ENCODE data around the gene SLC17A2.
"Not testable (repeated sequence)": the region's sequence is repeated elsewhere in the genome, so short reads cannot be mapped to it uniquely, and the experiment has no call there.

SLC17A2 gene

GRCh38 chr6:25951296-25952032 is 21.0 kb upstream of the SLC17A2 start:
- DNase-seq: no peak

- no peak for DNase-seq
These were observed 19.8 kb upstream of the SLC17A2 start for GRCh38 chr6:25950297-25950696.

GRCh38 chr6:25949695-25950094 is 19.2 kb upstream of the SLC17A2 start:
- no peak for DNase-seq

- not testable (repeated sequence) for DNase-seq
These were observed 17.0 kb upstream of the SLC17A2 start for GRCh38 chr6:25947492-25947891.

- no peak for DNase-seq
These were observed 16.1 kb upstream of the SLC17A2 start for GRCh38 chr6:25946631-25947030.

GRCh38 chr6:25945738-25946137 is 15.2 kb upstream of the SLC17A2 start:
- not testable (repeated sequence) for DNase-seq

- no peak for DNase-seq
These were observed 14.4 kb upstream of the SLC17A2 start for GRCh38 chr6:25944688-25945574.

- DNase-seq: no peak
These were observed 13.4 kb upstream of the SLC17A2 start for GRCh38 chr6:25943887-25944286.

GRCh38 chr6:25942561-25943147 is 12.2 kb upstream of the SLC17A2 start:
- peak; percentile 28 for DNase-seq

- no peak for DNase-seq
These were observed 9.1 kb upstream of the SLC17A2 start for GRCh38 chr6:25939593-25939992.

- no peak for DNase-seq
These were observed 5.5 kb upstream of the SLC17A2 start for GRCh38 chr6:25935953-25936352.

GRCh38 chr6:25934735-25935313 is 4.3 kb upstream of the SLC17A2 start:
- DNase-seq: no peak

GRCh38 chr6:25934156-25934555 is 3.7 kb upstream of the SLC17A2 start:
- no peak for DNase-seq

GRCh38 chr6:25931411-25931709 is 869 bp upstream of the SLC17A2 start:
- DNase-seq: no peak

GRCh38 chr6:25929785-25930184 is 706 bp downstream of the SLC17A2 start:
- DNase-seq: not testable (repeated sequence)

GRCh38 chr6:25928562-25929324 is 1.7 kb downstream of the SLC17A2 start:
- DNase-seq: no peak

- no peak for DNase-seq
These were observed 2.7 kb downstream of the SLC17A2 start for GRCh38 chr6:25927756-25928216.

- no peak for DNase-seq
These were observed 3.3 kb downstream of the SLC17A2 start for GRCh38 chr6:25927178-25927577.

GRCh38 chr6:25925876-25926275 is 4.6 kb downstream of the SLC17A2 start:
- DNase-seq: no peak

GRCh38 chr6:25922301-25922700 is 8.2 kb downstream of the SLC17A2 start:
- peak; percentile 8 for DNase-seq

- no peak for DNase-seq
These were observed 8.8 kb downstream of the SLC17A2 start for GRCh38 chr6:25921525-25922203.

GRCh38 chr6:25919657-25920056 is 10.8 kb downstream of the SLC17A2 start:
- DNase-seq: no peak

Measured in fibroblast of skin of right quadriceps (primary cell).